HepG2 (cell line): Measurements from ENCODE around the gene ERCC5.

Experiments used
- KAT7 ChIP-seq: IDR thresholded peaks from 2 replicates; pipeline ENCODE4 v1.6.1; 2018; ENCODE audit warnings: borderline replicate concordance, missing compliant biosample characterization
- PCBP1 ChIP-seq: fragments of 200-400 bp; formaldehyde crosslinking; IDR thresholded peaks from 2 replicates; pipeline ENCODE4 v1.6.1; 2017; ENCODE audit warnings: mild to moderate bottlenecking, low read depth, low read length, borderline replicate concordance
- ZNF776 ChIP-seq: sonication (generic); formaldehyde crosslinking; IDR thresholded peaks from 2 replicates; pipeline ENCODE4 v1.4.0; 2020; ENCODE audit warnings: mild to moderate bottlenecking, missing genetic modification reagents
- TF ChIP-seq, protein P1 (sequence below): fragments of 450-650 bp; IDR thresholded peaks from 2 replicates; pipeline ENCODE4 v1.6.1; 2017; ENCODE audit warnings: mild to moderate bottlenecking
- TF ChIP-seq, protein P2 (sequence below), 2 experiments: sonication (generic) in 1 of 2; formaldehyde crosslinking in 1 of 2; IDR thresholded peaks; 2 replicates each; pipeline versions ENCODE4 v1.5.1 to v1.6.1; 2011 to 2020; ENCODE audit warnings: borderline replicate concordance in 1 of 2, low read depth in 1 of 2, low read length in 1 of 2, mild to moderate bottlenecking in 1 of 2, missing genetic modification reagents in 1 of 2, moderate library complexity in 1 of 2
- TF ChIP-seq, protein P3 (sequence below): sonication (generic); formaldehyde crosslinking; IDR thresholded peaks from 2 replicates; pipeline ENCODE4 v1.5.0; 2020; ENCODE audit warnings: mild to moderate bottlenecking, missing genetic modification reagents, moderate library complexity
- TF ChIP-seq, protein P4 (sequence below): sonication (generic); formaldehyde crosslinking; IDR thresholded peaks from 2 replicates; pipeline ENCODE4 v1.8.1; 2023; ENCODE audit warnings: missing genetic modification reagents, inconsistent platforms, borderline replicate concordance

DNA sequence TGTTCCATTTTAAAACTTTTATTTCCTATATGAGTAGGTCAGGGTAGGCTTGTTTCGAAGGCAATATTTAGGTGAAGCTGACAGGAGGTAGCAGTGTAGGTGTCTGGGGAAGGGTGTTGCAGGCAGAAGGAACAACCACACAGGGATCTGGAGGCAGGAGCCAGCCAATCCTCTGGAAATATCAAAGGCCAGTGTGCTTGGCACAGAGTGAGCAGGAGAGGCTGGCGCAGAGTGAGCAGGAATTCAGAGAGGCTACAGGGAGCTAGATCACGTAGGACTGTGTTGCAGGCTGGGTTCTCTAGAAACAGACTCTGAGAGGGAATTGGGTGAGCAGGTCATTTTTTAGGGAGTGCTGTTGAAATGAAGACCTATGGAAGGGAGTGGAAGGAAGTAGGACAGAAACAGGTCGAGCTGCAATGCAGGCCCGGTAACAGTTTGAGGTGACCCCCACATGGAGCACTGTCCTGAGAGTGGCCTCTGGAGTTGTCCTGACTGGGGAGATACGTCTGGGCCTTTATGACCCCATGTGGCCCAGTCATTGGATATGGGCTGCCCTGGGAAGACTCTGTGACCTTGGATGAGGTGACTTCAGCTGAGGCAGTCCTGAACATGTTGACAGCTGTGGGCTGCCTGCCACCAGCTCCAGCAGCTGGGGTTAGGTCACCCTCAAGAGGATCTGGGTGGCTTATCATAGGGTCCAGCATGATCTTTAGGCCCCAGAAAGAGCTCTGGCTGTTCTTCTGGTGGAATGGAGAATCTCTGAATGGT is 51.7 kb downstream of the ERCC5 start:
- TF ChIP-seq, protein P1, sequence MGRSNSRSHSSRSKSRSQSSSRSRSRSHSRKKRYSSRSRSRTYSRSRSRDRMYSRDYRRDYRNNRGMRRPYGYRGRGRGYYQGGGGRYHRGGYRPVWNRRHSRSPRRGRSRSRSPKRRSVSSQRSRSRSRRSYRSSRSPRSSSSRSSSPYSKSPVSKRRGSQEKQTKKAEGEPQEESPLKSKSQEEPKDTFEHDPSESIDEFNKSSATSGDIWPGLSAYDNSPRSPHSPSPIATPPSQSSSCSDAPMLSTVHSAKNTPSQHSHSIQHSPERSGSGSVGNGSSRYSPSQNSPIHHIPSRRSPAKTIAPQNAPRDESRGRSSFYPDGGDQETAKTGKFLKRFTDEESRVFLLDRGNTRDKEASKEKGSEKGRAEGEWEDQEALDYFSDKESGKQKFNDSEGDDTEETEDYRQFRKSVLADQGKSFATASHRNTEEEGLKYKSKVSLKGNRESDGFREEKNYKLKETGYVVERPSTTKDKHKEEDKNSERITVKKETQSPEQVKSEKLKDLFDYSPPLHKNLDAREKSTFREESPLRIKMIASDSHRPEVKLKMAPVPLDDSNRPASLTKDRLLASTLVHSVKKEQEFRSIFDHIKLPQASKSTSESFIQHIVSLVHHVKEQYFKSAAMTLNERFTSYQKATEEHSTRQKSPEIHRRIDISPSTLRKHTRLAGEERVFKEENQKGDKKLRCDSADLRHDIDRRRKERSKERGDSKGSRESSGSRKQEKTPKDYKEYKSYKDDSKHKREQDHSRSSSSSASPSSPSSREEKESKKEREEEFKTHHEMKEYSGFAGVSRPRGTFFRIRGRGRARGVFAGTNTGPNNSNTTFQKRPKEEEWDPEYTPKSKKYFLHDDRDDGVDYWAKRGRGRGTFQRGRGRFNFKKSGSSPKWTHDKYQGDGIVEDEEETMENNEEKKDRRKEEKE, result no peak
- TF ChIP-seq, protein P2, sequence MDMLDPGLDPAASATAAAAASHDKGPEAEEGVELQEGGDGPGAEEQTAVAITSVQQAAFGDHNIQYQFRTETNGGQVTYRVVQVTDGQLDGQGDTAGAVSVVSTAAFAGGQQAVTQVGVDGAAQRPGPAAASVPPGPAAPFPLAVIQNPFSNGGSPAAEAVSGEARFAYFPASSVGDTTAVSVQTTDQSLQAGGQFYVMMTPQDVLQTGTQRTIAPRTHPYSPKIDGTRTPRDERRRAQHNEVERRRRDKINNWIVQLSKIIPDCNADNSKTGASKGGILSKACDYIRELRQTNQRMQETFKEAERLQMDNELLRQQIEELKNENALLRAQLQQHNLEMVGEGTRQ (IDR thresholded peaks at IDR 0.05; ENCODE audit: low read depth, low read length), result no peak
- TF ChIP-seq, protein P2 (CRISPR knock-in tag; IDR thresholded peaks at IDR 0.05; ENCODE audit: borderline replicate concordance), result no peak
- TF ChIP-seq ZNF776 (no peak), PCBP1 (no peak), KAT7 (CRISPR knock-in tag) (no peak)
- TF ChIP-seq, protein P3, sequence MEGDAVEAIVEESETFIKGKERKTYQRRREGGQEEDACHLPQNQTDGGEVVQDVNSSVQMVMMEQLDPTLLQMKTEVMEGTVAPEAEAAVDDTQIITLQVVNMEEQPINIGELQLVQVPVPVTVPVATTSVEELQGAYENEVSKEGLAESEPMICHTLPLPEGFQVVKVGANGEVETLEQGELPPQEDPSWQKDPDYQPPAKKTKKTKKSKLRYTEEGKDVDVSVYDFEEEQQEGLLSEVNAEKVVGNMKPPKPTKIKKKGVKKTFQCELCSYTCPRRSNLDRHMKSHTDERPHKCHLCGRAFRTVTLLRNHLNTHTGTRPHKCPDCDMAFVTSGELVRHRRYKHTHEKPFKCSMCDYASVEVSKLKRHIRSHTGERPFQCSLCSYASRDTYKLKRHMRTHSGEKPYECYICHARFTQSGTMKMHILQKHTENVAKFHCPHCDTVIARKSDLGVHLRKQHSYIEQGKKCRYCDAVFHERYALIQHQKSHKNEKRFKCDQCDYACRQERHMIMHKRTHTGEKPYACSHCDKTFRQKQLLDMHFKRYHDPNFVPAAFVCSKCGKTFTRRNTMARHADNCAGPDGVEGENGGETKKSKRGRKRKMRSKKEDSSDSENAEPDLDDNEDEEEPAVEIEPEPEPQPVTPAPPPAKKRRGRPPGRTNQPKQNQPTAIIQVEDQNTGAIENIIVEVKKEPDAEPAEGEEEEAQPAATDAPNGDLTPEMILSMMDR (CRISPR knock-in tag), result no peak
- TF ChIP-seq, protein P4, sequence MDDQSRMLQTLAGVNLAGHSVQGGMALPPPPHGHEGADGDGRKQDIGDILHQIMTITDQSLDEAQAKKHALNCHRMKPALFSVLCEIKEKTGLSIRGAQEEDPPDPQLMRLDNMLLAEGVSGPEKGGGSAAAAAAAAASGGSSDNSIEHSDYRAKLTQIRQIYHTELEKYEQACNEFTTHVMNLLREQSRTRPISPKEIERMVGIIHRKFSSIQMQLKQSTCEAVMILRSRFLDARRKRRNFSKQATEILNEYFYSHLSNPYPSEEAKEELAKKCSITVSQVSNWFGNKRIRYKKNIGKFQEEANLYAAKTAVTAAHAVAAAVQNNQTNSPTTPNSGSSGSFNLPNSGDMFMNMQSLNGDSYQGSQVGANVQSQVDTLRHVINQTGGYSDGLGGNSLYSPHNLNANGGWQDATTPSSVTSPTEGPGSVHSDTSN, result no peak
